ENCODE measurements around the gene EDN1. TPM values are rescaled to one million over a fixed set of nuclear protein-coding genes. Genes with fewer than 3 reads are reported as not detected.

The EDN1 gene
- total RNA-seq, 3 donors from 2014 or later (not counting 1 experiment from before 2014, with no cell fraction given), result 0.63 to 1.5 (median 0.71) TPM

DNA sequence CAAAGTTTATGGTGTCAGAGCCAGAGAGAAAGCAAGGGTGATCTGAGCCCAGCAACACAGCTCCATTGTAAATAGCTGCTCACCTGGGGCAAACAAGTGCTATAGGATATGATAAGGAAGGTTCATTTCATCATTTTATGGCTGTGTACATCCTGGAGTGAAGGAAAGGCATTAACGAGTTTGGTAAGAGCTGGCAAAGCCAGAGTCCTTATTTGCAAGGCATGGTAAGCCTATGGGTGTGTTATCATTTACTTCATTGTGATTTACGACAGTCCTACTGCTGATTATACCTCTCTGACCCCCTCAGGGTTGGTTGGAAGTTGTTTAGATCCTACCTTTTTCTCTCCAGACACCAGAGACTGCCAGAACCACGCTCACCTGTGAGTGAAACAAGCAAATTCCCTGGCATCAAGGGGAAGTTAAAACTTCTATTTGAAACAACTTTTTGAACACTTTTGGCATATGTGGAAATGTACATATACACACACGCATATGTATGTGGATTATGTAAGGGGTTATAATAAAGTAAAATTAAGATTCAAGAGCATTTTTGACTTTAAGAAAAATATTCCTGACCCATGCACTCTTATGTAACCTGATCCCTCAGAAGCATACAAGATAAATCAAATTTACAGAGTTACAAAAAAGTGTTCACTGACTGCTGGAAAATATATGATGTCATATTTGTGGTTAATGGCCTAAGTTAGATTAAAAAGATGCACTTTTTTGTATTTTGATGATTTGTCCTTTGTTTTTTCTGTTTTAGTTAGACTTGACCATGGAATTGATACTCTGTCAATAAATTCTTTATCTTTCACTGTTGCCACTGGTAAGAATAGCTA is 40.4 kb upstream of the EDN1 start:
- Histone ChIP-seq H3K9me3 (ENCODE audit: control insufficient read depth, insufficient read depth, low read length) (no peaks in the 10 kb centered on the region), H3K27ac (ENCODE audit: low read length) (no peak overlapping the region), H3K4me3 (ENCODE audit: low read length) (no peak overlapping the region), H3K36me3 (ENCODE audit: control insufficient read depth, insufficient read depth, low read length) (no peaks in the 10 kb centered on the region), H3K4me1 (ENCODE audit: control insufficient read depth, insufficient read depth, low read length) (no peaks in the 10 kb centered on the region), H3K27me3 (ENCODE audit: control insufficient read depth, insufficient read depth, low read length) (no peaks in the 10 kb centered on the region)
- no peaks in the 10 kb centered on the region for H3K4me1 Mint-ChIP-seq
- DNase-seq (no peak), ATAC-seq (no peak)
- no peak overlapping the region for H3K27ac Mint-ChIP-seq
- no peaks in the 10 kb centered on the region for H3K36me3 Mint-ChIP-seq
- H3K9me3 Mint-ChIP-seq, result no peaks in the 10 kb centered on the region
- intact Hi-C loops (cut with micrococcal nuclease), result no loop called here
- WGBS (ENCODE audit: insufficient coverage), result 84% methylated on average over 2 of the region's 4 CpGs
- H3K4me3 Mint-ChIP-seq, result no peak overlapping the region
- TF ChIP-seq, protein P1, sequence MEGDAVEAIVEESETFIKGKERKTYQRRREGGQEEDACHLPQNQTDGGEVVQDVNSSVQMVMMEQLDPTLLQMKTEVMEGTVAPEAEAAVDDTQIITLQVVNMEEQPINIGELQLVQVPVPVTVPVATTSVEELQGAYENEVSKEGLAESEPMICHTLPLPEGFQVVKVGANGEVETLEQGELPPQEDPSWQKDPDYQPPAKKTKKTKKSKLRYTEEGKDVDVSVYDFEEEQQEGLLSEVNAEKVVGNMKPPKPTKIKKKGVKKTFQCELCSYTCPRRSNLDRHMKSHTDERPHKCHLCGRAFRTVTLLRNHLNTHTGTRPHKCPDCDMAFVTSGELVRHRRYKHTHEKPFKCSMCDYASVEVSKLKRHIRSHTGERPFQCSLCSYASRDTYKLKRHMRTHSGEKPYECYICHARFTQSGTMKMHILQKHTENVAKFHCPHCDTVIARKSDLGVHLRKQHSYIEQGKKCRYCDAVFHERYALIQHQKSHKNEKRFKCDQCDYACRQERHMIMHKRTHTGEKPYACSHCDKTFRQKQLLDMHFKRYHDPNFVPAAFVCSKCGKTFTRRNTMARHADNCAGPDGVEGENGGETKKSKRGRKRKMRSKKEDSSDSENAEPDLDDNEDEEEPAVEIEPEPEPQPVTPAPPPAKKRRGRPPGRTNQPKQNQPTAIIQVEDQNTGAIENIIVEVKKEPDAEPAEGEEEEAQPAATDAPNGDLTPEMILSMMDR (IDR thresholded peaks at IDR 0.05), result no peak
- peaks cover 6 to 65% of the 10 kb centered on the region in 2 donors for H3K27me3 Mint-ChIP-seq (ENCODE audit: low read depth in 2 of 2)

DNA sequence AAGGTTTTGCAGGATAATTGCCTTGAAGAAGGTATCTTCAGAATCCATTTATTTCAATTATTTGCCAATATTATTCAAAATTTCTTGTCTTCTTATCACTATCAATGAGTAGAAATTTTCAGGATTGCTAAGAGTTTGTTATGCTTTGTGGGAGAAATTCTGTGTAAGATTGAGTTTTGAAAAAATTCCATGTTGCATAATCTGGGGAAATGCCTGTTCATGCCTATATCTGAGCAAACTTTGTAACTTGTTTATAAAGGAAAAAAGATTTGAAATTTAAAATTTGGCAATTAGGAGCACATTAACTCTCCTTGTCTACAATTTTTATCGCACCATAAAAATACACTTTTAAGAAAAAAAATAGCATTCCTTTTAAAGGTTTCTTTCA is 39.8 kb upstream of the EDN1 start:
- H3K4me3 Mint-ChIP-seq, result no peak overlapping the region
- Histone ChIP-seq H3K9me3 (ENCODE audit: control insufficient read depth, insufficient read depth, low read length) (no peaks in the 10 kb centered on the region), H3K4me3 (ENCODE audit: low read length) (no peak overlapping the region), H3K27ac (ENCODE audit: low read length) (no peak overlapping the region), H3K4me1 (ENCODE audit: control insufficient read depth, insufficient read depth, low read length) (no peaks in the 10 kb centered on the region), H3K27me3 (ENCODE audit: control insufficient read depth, insufficient read depth, low read length) (no peaks in the 10 kb centered on the region), H3K36me3 (ENCODE audit: control insufficient read depth, insufficient read depth, low read length) (no peaks in the 10 kb centered on the region)
- peaks cover 6 to 65% of the 10 kb centered on the region in 2 donors for H3K27me3 Mint-ChIP-seq (ENCODE audit: low read depth in 2 of 2)
- intact Hi-C loops (cut with micrococcal nuclease), result no loop called here
- DNase-seq (no peak), ATAC-seq (no peak)
- H3K36me3 Mint-ChIP-seq, result no peaks in the 10 kb centered on the region
- TF ChIP-seq, protein P1 (IDR thresholded peaks at IDR 0.05), result no peak
- no peak overlapping the region for H3K27ac Mint-ChIP-seq
- H3K4me1 Mint-ChIP-seq, result no peaks in the 10 kb centered on the region
- no CpG with 5 or more reads among the region's 1 CpG for WGBS (ENCODE audit: insufficient coverage)
- no peaks in the 10 kb centered on the region for H3K9me3 Mint-ChIP-seq

DNA sequence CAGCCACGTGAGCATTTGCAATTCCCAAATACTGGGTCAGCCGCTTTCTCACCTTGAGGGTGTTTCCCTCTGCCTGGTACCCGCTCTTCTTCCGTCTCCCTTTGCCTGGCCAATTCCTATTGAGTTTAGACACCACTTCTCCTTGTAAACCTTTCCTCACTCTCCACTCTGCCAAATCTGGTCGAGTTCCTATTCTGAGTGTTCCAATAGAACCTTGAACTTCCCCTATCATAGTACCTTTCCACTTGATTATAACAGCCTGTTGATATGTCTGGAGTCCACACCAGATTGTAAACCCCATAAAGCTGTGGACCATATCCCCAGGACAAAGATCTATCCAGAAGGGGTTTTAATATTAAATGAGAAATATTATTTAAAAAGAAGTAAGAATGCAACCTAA is 36.0 kb upstream of the EDN1 start:
- Mint-ChIP-seq H3K9me3 (no peaks in the 10 kb centered on the region), H3K4me1 (no peaks in the 10 kb centered on the region), H3K27me3 (ENCODE audit: low read depth in 2 of 2) (peaks cover 6 to 36% of the 10 kb centered on the region in 2 donors), H3K36me3 (no peaks in the 10 kb centered on the region), H3K4me3 (no peak overlapping the region), H3K27ac (no peak overlapping the region)
- no peaks in the 10 kb centered on the region for H3K9me3 ChIP-seq (ENCODE audit: control insufficient read depth, insufficient read depth, low read length)
- H3K4me1 ChIP-seq (ENCODE audit: control insufficient read depth, insufficient read depth, low read length), result no peaks in the 10 kb centered on the region
- H3K36me3 ChIP-seq (ENCODE audit: control insufficient read depth, insufficient read depth, low read length), result no peaks in the 10 kb centered on the region
- H3K27me3 ChIP-seq (ENCODE audit: control insufficient read depth, insufficient read depth, low read length), result no peaks in the 10 kb centered on the region
- H3K4me3 ChIP-seq (ENCODE audit: low read length), result no peak overlapping the region
- intact Hi-C loops (cut with micrococcal nuclease), result no loop called here
- no peak for ATAC-seq
- WGBS (ENCODE audit: insufficient coverage), result 86% methylated on average over 5 of the region's 5 CpGs
- TF ChIP-seq, protein P1 (IDR thresholded peaks at IDR 0.05), result no peak
- DNase-seq, result no peak
- no peak overlapping the region for H3K27ac ChIP-seq (ENCODE audit: low read length)

DNA sequence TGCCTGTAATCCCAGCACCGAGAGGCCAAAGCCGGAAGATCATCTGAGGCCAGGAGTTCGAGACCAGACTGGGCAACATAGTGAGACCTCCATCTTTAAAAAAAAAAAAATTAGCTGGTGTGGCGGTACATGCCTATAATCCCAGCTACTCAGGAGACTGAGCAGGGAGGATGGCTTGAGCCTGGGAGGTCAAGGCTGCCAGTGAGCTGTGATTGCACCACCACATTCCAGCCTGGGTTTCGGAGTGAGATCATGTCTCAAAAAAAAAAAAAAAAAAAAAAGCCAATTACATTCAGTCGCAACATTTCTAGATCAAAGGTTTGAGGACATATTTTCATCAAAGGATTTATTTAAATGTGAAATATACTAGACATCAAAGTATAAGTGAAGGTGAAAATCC is 32.0 kb upstream of the EDN1 start:
- no peaks in the 10 kb centered on the region for H3K4me1 ChIP-seq (ENCODE audit: control insufficient read depth, insufficient read depth, low read length)
- H3K27me3 ChIP-seq (ENCODE audit: control insufficient read depth, insufficient read depth, low read length), result no peaks in the 10 kb centered on the region
- Mint-ChIP-seq H3K36me3 (no peaks in the 10 kb centered on the region), H3K27ac (no peak overlapping the region), H3K27me3 (ENCODE audit: low read depth in 2 of 2) (peaks cover 12 to 37% of the 10 kb centered on the region in 2 donors), H3K9me3 (no peaks in the 10 kb centered on the region), H3K4me3 (no peak overlapping the region), H3K4me1 (no peaks in the 10 kb centered on the region)
- H3K27ac ChIP-seq (ENCODE audit: low read length), result no peak overlapping the region
- ATAC-seq (no peak), DNase-seq (no peak)
- no peak overlapping the region for H3K4me3 ChIP-seq (ENCODE audit: low read length)
- TF ChIP-seq, protein P1 (IDR thresholded peaks at IDR 0.05), result no peak
- intact Hi-C loops (cut with micrococcal nuclease), result no loop called here
- WGBS (ENCODE audit: insufficient coverage), result 96% methylated on average over 5 of the region's 6 CpGs
- H3K36me3 ChIP-seq (ENCODE audit: control insufficient read depth, insufficient read depth, low read length), result no peaks in the 10 kb centered on the region
- no peaks in the 10 kb centered on the region for H3K9me3 ChIP-seq (ENCODE audit: control insufficient read depth, insufficient read depth, low read length)

Measured in natural killer cell (primary cell).